Measurements from ENCODE around the gene SUCLG2. TPM values are rescaled to one million over a fixed set of nuclear protein-coding genes. Genes with fewer than 3 reads are reported as not detected.

The SUCLG2 gene
- total RNA-seq, 2 donors from 2014 or later: 42.0 to 50.4 TPM

- Histone ChIP-seq H3K27me3 (no peaks in the 10 kb centered on the region), H3K4me3 (no peak overlapping the region), H3K27ac (no peak overlapping the region), H3K36me3 (replicated peaks in 1 of 2; ENCODE audit: insufficient read depth in 1 of 2, low read depth in 2 of 2) (peaks cover 0 to 2% of the 10 kb centered on the region in 2 donors), H3K4me1 (peaks cover 4% of the 10 kb centered on the region), H3K9me3 (no peaks in the 10 kb centered on the region)
- intact Hi-C loops (cut with DNase I): no loop called here
- WGBS, 2 donors: 84 to 96% methylated on average over 5 of the region's 5 CpGs
- TF ChIP-seq CTCF (IDR thresholded peaks at IDR 0.05) (no peak), POLR2A (IDR thresholded peaks at IDR 0.05) (no peak)
- no peak for DNase-seq
- no peak for ATAC-seq
These were observed 133.3 kb downstream of the SUCLG2 start for GRCh38 chr3:67521053-67521646.

- H3K4me1 ChIP-seq: peaks cover 4% of the 10 kb centered on the region
- no peak for DNase-seq
- ATAC-seq: no peak
- H3K27me3 ChIP-seq: no peaks in the 10 kb centered on the region
- peaks cover 0 to 2% of the 10 kb centered on the region in 2 donors for H3K36me3 ChIP-seq (replicated peaks in 1 of 2; ENCODE audit: insufficient read depth in 1 of 2, low read depth in 2 of 2)
- H3K4me3 ChIP-seq: no peak overlapping the region
- H3K27ac ChIP-seq: no peak overlapping the region
- TF ChIP-seq POLR2A (IDR thresholded peaks at IDR 0.05): no peak
- no peak for TF ChIP-seq CTCF (IDR thresholded peaks at IDR 0.05)
- 77 to 80% methylated on average over 4 of the region's 4 CpGs for WGBS, 2 donors
- no peaks in the 10 kb centered on the region for H3K9me3 ChIP-seq
- intact Hi-C loops (cut with DNase I): no loop called here
These were observed 136.2 kb downstream of the SUCLG2 start for GRCh38 chr3:67518236-67518635.

- H3K27me3 ChIP-seq: no peaks in the 10 kb centered on the region
- WGBS, 2 donors: 75 to 82% methylated on average over 2 of the region's 2 CpGs
- no peak overlapping the region for H3K4me3 ChIP-seq
- intact Hi-C loops (cut with DNase I): no loop called here
- TF ChIP-seq CTCF (IDR thresholded peaks at IDR 0.05) (no peak), POLR2A (IDR thresholded peaks at IDR 0.05) (no peak)
- H3K9me3 ChIP-seq: no peaks in the 10 kb centered on the region
- peaks cover 0 to 2% of the 10 kb centered on the region in 2 donors for H3K36me3 ChIP-seq (replicated peaks in 1 of 2; ENCODE audit: insufficient read depth in 1 of 2, low read depth in 2 of 2)
- H3K27ac ChIP-seq: no peak overlapping the region
- DNase-seq: no peak
- no peak for ATAC-seq
- peaks cover 4% of the 10 kb centered on the region for H3K4me1 ChIP-seq
These were observed 136.6 kb downstream of the SUCLG2 start for GRCh38 chr3:67517781-67518180.

GRCh38 chr3:67516496-67516895 lies 137.9 kb downstream of the SUCLG2 start:
- no peak overlapping the region for H3K4me3 ChIP-seq
- H3K36me3 ChIP-seq (replicated peaks in 1 of 2; ENCODE audit: insufficient read depth in 1 of 2, low read depth in 2 of 2): peaks cover 0 to 2% of the 10 kb centered on the region in 2 donors
- no peaks in the 10 kb centered on the region for H3K9me3 ChIP-seq
- H3K27ac ChIP-seq: no peak overlapping the region
- ATAC-seq: no peak
- 59 to 63% methylated on average over 2 of the region's 2 CpGs for WGBS, 2 donors
- no peak for DNase-seq
- no peaks in the 10 kb centered on the region for H3K27me3 ChIP-seq
- TF ChIP-seq CTCF (IDR thresholded peaks at IDR 0.05): no peak
- no peak for TF ChIP-seq POLR2A (IDR thresholded peaks at IDR 0.05)
- intact Hi-C loops (cut with DNase I): no loop called here
- peaks cover 4% of the 10 kb centered on the region for H3K4me1 ChIP-seq

- DNase-seq (no peak), ATAC-seq (no peak)
- no peak overlapping the region for H3K4me3 ChIP-seq
- WGBS, 2 donors: 74% methylated on average over 3 of the region's 3 CpGs
- intact Hi-C loops (cut with DNase I): no loop called here
- no peak overlapping the region for H3K27ac ChIP-seq
- H3K4me1 ChIP-seq: peaks cover 4% of the 10 kb centered on the region
- peaks cover 0 to 2% of the 10 kb centered on the region in 2 donors for H3K36me3 ChIP-seq (replicated peaks in 1 of 2; ENCODE audit: insufficient read depth in 1 of 2, low read depth in 2 of 2)
- H3K9me3 ChIP-seq: no peaks in the 10 kb centered on the region
- TF ChIP-seq CTCF (IDR thresholded peaks at IDR 0.05): no peak
- TF ChIP-seq POLR2A (IDR thresholded peaks at IDR 0.05): no peak
- no peaks in the 10 kb centered on the region for H3K27me3 ChIP-seq
These were observed 138.6 kb downstream of the SUCLG2 start for GRCh38 chr3:67515778-67516177.

Data from body of pancreas (tissue), 4 donors.